CD14-positive monocyte (primary cell): Measurements from ENCODE around the gene RFX7. TPM values are rescaled to one million over a fixed set of nuclear protein-coding genes. Genes with fewer than 3 reads are reported as not detected.

Experiments
- DNase-seq, 3 donors: peaks; one replicate each; pipeline ENCODE4 v3.0.0-alpha.2; 2011 to 2022
- H2AFZ ChIP-seq: 2 replicates; pipeline ENCODE4 v1.6.0; 2012; ENCODE audit warnings: mild to moderate bottlenecking, low read depth, low read length, inconsistent platforms; ENCODE audit not compliant: insufficient read depth, poor library complexity, severe bottlenecking
- H3K27ac ChIP-seq, 2 donors: 1 replicate in 1 of 2; 2 replicates in 1 of 2; pipeline ENCODE4 v1.5.1; 2012 to 2013; ENCODE audit warnings: low read length in 2 of 2, control low read depth in 1 of 2, inconsistent platforms in 1 of 2, low read depth in 1 of 2, mild to moderate bottlenecking in 1 of 2
- H3K27me3 ChIP-seq, 2 donors: one replicate each; pipeline versions ENCODE4 v1.6.0 to v1.6.1; 2011 to 2013; ENCODE audit warnings: low read length in 2 of 2; ENCODE audit not compliant: control insufficient read depth in 2 of 2, insufficient read depth in 2 of 2
- H3K36me3 ChIP-seq, 2 donors: replicated peaks in 1 of 2; 1 replicate in 1 of 2; 2 replicates in 1 of 2; pipeline versions ENCODE4 v1.5.1 to v1.6.1; 2012 to 2013; ENCODE audit warnings: low read length in 2 of 2, control low read depth in 1 of 2, inconsistent platforms in 1 of 2, mild to moderate bottlenecking in 1 of 2; ENCODE audit not compliant: insufficient read depth in 2 of 2, control insufficient read depth in 1 of 2
- H3K4me1 ChIP-seq, 2 donors: 1 replicate in 1 of 2; 2 replicates in 1 of 2; pipeline versions ENCODE4 v1.5.1 to v1.6.1; 2012 to 2013; ENCODE audit warnings: low read length in 2 of 2, control low read depth in 1 of 2, inconsistent platforms in 1 of 2, mild to moderate bottlenecking in 1 of 2, moderate library complexity in 1 of 2; ENCODE audit not compliant: insufficient read depth in 2 of 2, control insufficient read depth in 1 of 2
- H3K4me2 ChIP-seq: replicated peaks from 2 replicates; pipeline ENCODE3; 2012; ENCODE audit warnings: low read length, moderate library complexity, mild to moderate bottlenecking; ENCODE audit not compliant: poor library complexity, severe bottlenecking; ENCODE audit errors: extremely low read depth
- H3K4me3 ChIP-seq, 3 experiments: fragments of 200-600 bp in 1 of 3; sonication (generic) in 1 of 3; replicated peaks in 1 of 3; 1 replicate in 2 of 3; 2 replicates in 1 of 3; pipeline ENCODE4 v1.5.1; 2011 to 2013; ENCODE audit warnings: low read length in 3 of 3, mild to moderate bottlenecking in 3 of 3, control low read depth in 2 of 3, low read depth in 2 of 3, inconsistent platforms in 1 of 3, moderate library complexity in 1 of 3
- H3K79me2 ChIP-seq: 2 replicates; pipeline ENCODE4 v1.6.0; 2012; ENCODE audit warnings: mild to moderate bottlenecking, control low read depth, inconsistent platforms, low read length, moderate library complexity; ENCODE audit not compliant: insufficient read depth
- H3K9ac ChIP-seq: 2 replicates; pipeline ENCODE4 v1.6.0; 2017; ENCODE audit warnings: low read length, mild to moderate bottlenecking; ENCODE audit not compliant: insufficient read depth, poor library complexity, severe bottlenecking
- H3K9me3 ChIP-seq, 2 donors: replicated peaks in 1 of 2; 1 replicate in 1 of 2; 2 replicates in 1 of 2; pipeline versions ENCODE4 v1.5.1 to v1.6.1; 2012 to 2013; ENCODE audit warnings: low read length in 2 of 2, control low read depth in 1 of 2; ENCODE audit not compliant: control insufficient read depth in 1 of 2, insufficient read depth in 1 of 2
- H4K20me1 ChIP-seq: 2 replicates; pipeline ENCODE4 v1.6.0; 2012; ENCODE audit warnings: mild to moderate bottlenecking, low read length, control low read depth, moderate library complexity; ENCODE audit not compliant: insufficient read depth
- H3K27ac Mint-ChIP-seq, 7 donors: one replicate each; pipeline ENCODE4 v1.8.0; 2020; ENCODE audit warnings: mild to moderate bottlenecking in 7 of 7, mixed read lengths in 7 of 7, moderate library complexity in 6 of 7, inconsistent platforms in 2 of 7
- H3K27me3 Mint-ChIP-seq, 3 donors: one replicate each; pipeline ENCODE4 v1.8.0; 2021 to 2022; ENCODE audit warnings: low read depth in 3 of 3, mild to moderate bottlenecking in 3 of 3, mixed read lengths in 3 of 3, moderate library complexity in 3 of 3, inconsistent platforms in 1 of 3
- H3K36me3 Mint-ChIP-seq, 2 donors: one replicate each; pipeline ENCODE4 v1.8.0; 2020; ENCODE audit warnings: mixed read lengths in 2 of 2, inconsistent platforms in 1 of 2, mild to moderate bottlenecking in 1 of 2
- H3K4me1 Mint-ChIP-seq: one replicate; pipeline ENCODE4 v1.8.0; 2020; ENCODE audit warnings: mild to moderate bottlenecking, mixed read lengths
- H3K4me3 Mint-ChIP-seq, 2 donors: one replicate each; pipeline ENCODE4 v1.8.0; 2020; ENCODE audit warnings: mild to moderate bottlenecking in 2 of 2, mixed read lengths in 2 of 2, moderate library complexity in 1 of 2
- H3K9me3 Mint-ChIP-seq, 7 donors: one replicate each; pipeline ENCODE4 v1.8.0; 2020 to 2022; ENCODE audit warnings: mixed read lengths in 7 of 7, mild to moderate bottlenecking in 6 of 7, moderate library complexity in 6 of 7, inconsistent platforms in 2 of 7
- CTCF ChIP-seq: fragments of 200-600 bp; IDR thresholded peaks from one replicate; pipeline ENCODE4 v1.8.0; 2022; ENCODE audit warnings: antibody characterized with exemption, mild to moderate bottlenecking
- WGBS: methylation state at CpG from one replicate; pipeline ENCODE4 v1.1.5; 2013; ENCODE audit warnings: missing lambda C conversion rate; ENCODE audit not compliant: insufficient coverage; 5-methylcytosine and 5-hydroxymethylcytosine counted together
- intact Hi-C, 2 donors: fragments of 100-400 bp; cut with micrococcal nuclease; formaldehyde crosslinking; loops; one replicate each; pipeline versions ENCODE4 v1.15.0 to v1.15.1; 2023
- polyA plus RNA-seq, 3 donors: library from polyadenylated mRNA; depleted of rRNA in 1 of 3; unstranded in 2 of 3; stranded (reverse) in 1 of 3; fragments of 300-500 nt in 2 of 3; fragments of >200 nt in 1 of 3; fragmentation: Illumina TruSeq in 2 of 3; gene quantifications; 1 replicate in 2 of 3; 2 replicates in 1 of 3; pipeline ENCODE4 v1.2.3, GENCODE V29; 2012 to 2021

Gene RFX7
- polyA plus RNA-seq, 3 donors, result 1.0 to 2.9 (median 1.2) TPM

GRCh38 chr15:56281145-56281544 lies 37.5 kb upstream of the RFX7 start:
- Histone ChIP-seq H2AFZ (no peak overlapping the region), H3K27me3 (no peaks in the 10 kb centered on the region), H3K79me2 (no peaks in the 10 kb centered on the region), H3K4me2 (no peak overlapping the region), H3K27ac (no peak overlapping the region), H3K4me3 (no peak overlapping the region), H3K9me3 (no peaks in the 10 kb centered on the region), H3K36me3 (no peaks in the 10 kb centered on the region), H3K4me1 (no peaks in the 10 kb centered on the region), H3K9ac (no peak overlapping the region), H4K20me1 (no peaks in the 10 kb centered on the region)
- TF ChIP-seq CTCF, result no peak
- H3K9me3 Mint-ChIP-seq, result peaks cover 0 to 17% (median 9%) of the 10 kb centered on the region in 7 donors
- WGBS, result 89% methylated on average over 1 of the region's 6 CpGs
- H3K4me1 Mint-ChIP-seq, result no peaks in the 10 kb centered on the region
- no peak overlapping the region for H3K4me3 Mint-ChIP-seq
- DNase-seq, result no peak
- intact Hi-C loops, result no loop called here
- H3K27ac Mint-ChIP-seq, result no peak overlapping the region
- H3K36me3 Mint-ChIP-seq, result peaks cover 0 to 3% of the 10 kb centered on the region in 2 donors
- H3K27me3 Mint-ChIP-seq, result no peaks in the 10 kb centered on the region

DNA sequence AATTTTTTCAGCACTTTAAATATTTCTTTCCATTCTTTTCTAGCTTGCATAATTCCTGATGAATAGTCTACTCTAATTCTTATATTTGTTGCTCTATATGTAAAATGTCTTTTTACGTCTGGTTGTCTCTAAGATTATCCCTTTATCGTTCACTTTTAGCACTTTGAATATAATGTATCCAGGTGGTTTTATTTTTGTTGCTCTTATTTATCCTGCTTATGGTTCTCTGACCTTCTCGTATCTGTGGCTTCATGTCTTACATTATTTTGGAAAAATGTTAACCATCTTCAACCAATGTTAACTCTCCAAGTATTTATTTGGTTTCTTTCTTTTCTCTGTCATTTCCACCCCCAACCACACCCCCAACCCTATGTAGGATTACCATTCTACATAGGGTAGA lies 30.0 kb upstream of the RFX7 start:
- Histone ChIP-seq H2AFZ (no peak overlapping the region), H4K20me1 (no peaks in the 10 kb centered on the region), H3K27ac (no peak overlapping the region), H3K9me3 (peaks cover 0 to 7% of the 10 kb centered on the region in 2 donors), H3K4me3 (no peak overlapping the region), H3K4me2 (no peak overlapping the region), H3K27me3 (no peaks in the 10 kb centered on the region), H3K79me2 (no peaks in the 10 kb centered on the region), H3K4me1 (no peaks in the 10 kb centered on the region), H3K9ac (no peak overlapping the region), H3K36me3 (no peaks in the 10 kb centered on the region)
- Mint-ChIP-seq H3K36me3 (peaks cover 0 to 6% of the 10 kb centered on the region in 2 donors), H3K27me3 (peaks cover 0 to 2% (median 0%) of the 10 kb centered on the region in 3 donors), H3K9me3 (peaks cover 16 to 57% (median 31%) of the 10 kb centered on the region in 7 donors), H3K4me1 (peaks cover 2% of the 10 kb centered on the region), H3K27ac (no peak overlapping the region), H3K4me3 (no peak overlapping the region)
- intact Hi-C loops, result no loop called here
- no peak for TF ChIP-seq CTCF
- DNase-seq, result no peak
- no CpG with 5 or more reads among the region's 3 CpGs for WGBS
